ENCODE results near the gene FGF22.
A peak's percentile ranks its signal among the peaks of the same experiment; 100 is the strongest.

Gene FGF22

GRCh38 chr19:680287-681028 is 40.8 kb downstream of the FGF22 start:
- peak; percentile 93 for DNase-seq (ENCODE audit: low spot score)

GRCh38 chr19:681029-682019 is 41.6 kb downstream of the FGF22 start:
- peak; percentile 86 for DNase-seq (ENCODE audit: low spot score)

GRCh38 chr19:682678-683320 is 43.1 kb downstream of the FGF22 start:
- no peak for DNase-seq (ENCODE audit: low spot score)

GRCh38 chr19:685454-685931 is 45.8 kb downstream of the FGF22 start:
- DNase-seq (ENCODE audit: low spot score) = no peak

- DNase-seq (ENCODE audit: low spot score) = no peak
Observed at GRCh38 chr19:686589-687297, 47.1 kb downstream of the FGF22 start.

GRCh38 chr19:687569-688166 is 48.0 kb downstream of the FGF22 start:
- DNase-seq (ENCODE audit: low spot score) = no peak

- DNase-seq (ENCODE audit: low spot score) = no peak
Observed at GRCh38 chr19:688214-688613, 48.5 kb downstream of the FGF22 start.

GRCh38 chr19:688992-689391 is 49.3 kb downstream of the FGF22 start:
- DNase-seq (ENCODE audit: low spot score) = no peak

- DNase-seq (ENCODE audit: low spot score) = no peak
Observed at GRCh38 chr19:690203-690602, 50.5 kb downstream of the FGF22 start.

Data from HuH-7 (cell line).